B cell (primary cell): Measurements from ENCODE around the gene SAMD4B. TPM values are rescaled to one million over a fixed set of nuclear protein-coding genes. Genes with fewer than 3 reads are reported as not detected.

ENCODE experiments used
- ATAC-seq: fragments of 200-7000 bp; cut with Tn5 transposase; one replicate; pipeline ENCODE4 v1.10.0; 2021; ENCODE audit warnings: low read depth, mild to moderate bottlenecking, moderate number of reproducible peaks, moderate library complexity
- CTCF ChIA-PET: fragments of 350-600 bp; sonication (Branson Sonifier 250); formaldehyde crosslinking; loops from one replicate; lab custom pipeline; 2021; ENCODE audit warnings: antibody characterized with exemption, inconsistent platforms; lab: Charles Lee
- POLR2A ChIA-PET: fragments of 350-600 bp; sonication (Branson Sonifier 250); formaldehyde crosslinking; loops from one replicate; lab custom pipeline; 2021; ENCODE audit warnings: antibody characterized with exemption; lab: Charles Lee
- DNase-seq: peaks from one replicate; pipeline ENCODE4 v3.0.0; 2013
- H2AFZ ChIP-seq: 2 replicates; pipeline ENCODE4 v1.6.1; 2012; ENCODE audit warnings: mild to moderate bottlenecking, low read depth, low read length; ENCODE audit not compliant: insufficient read depth, poor library complexity, severe bottlenecking
- H3K27ac ChIP-seq, 2 donors: 1 replicate in 1 of 2; 2 replicates in 1 of 2; pipeline ENCODE4 v1.5.1; 2012 to 2013; ENCODE audit warnings: low read length in 2 of 2, mild to moderate bottlenecking in 2 of 2, moderate library complexity in 1 of 2
- H3K27me3 ChIP-seq, 4 experiments: fragments of 200-600 bp in 1 of 4; sonication (generic) in 1 of 4; replicated peaks in 1 of 4; 1 replicate in 2 of 4; 2 replicates in 2 of 4; pipeline versions ENCODE4 v1.6.1 to v1.7.0; 2013 to 2016; ENCODE audit warnings: low read length in 3 of 4, mild to moderate bottlenecking in 2 of 4, mixed read lengths in 1 of 4, moderate library complexity in 1 of 4; ENCODE audit not compliant: insufficient read depth in 4 of 4, control insufficient read depth in 3 of 4; ENCODE audit errors: control extremely low read depth in 1 of 4
- H3K36me3 ChIP-seq, 2 experiments: replicated peaks in 1 of 2; 1 replicate in 1 of 2; 2 replicates in 1 of 2; pipeline versions ENCODE4 v1.6.1 to v1.7.1; 2013; ENCODE audit warnings: low read length in 1 of 2; ENCODE audit not compliant: insufficient read depth in 2 of 2, control insufficient read depth in 1 of 2; ENCODE audit errors: control extremely low read depth in 1 of 2, extremely low read depth in 1 of 2
- H3K4me1 ChIP-seq, 2 donors: fragments of 200-600 bp in 1 of 2; sonication (generic) in 1 of 2; 1 replicate in 1 of 2; 2 replicates in 1 of 2; pipeline versions ENCODE4 v1.5.1 to v1.6.1; 2013 to 2017; ENCODE audit warnings: low read length in 2 of 2; ENCODE audit not compliant: control insufficient read depth in 2 of 2, insufficient read depth in 2 of 2
- H3K4me2 ChIP-seq: replicated peaks from 2 replicates; pipeline ENCODE3; 2012; ENCODE audit warnings: mild to moderate bottlenecking, low read depth, low read length; ENCODE audit not compliant: poor library complexity, severe bottlenecking
- H3K4me3 ChIP-seq, 5 experiments: fragments of 200-600 bp in 1 of 5; sonication (generic) in 1 of 5; 1 replicate in 3 of 5; 2 replicates in 2 of 5; pipeline versions ENCODE4 v1.5.1 to v1.7.0; 2011 to 2016; ENCODE audit warnings: low read length in 4 of 5, mild to moderate bottlenecking in 4 of 5, low read depth in 2 of 5, control low read depth in 1 of 5, moderate library complexity in 1 of 5; ENCODE audit not compliant: insufficient read depth in 1 of 5; ENCODE audit errors: control extremely low read depth in 1 of 5, extremely low read depth in 1 of 5
- H3K79me2 ChIP-seq: fragments of 200-600 bp; sonication (generic); one replicate; pipeline ENCODE4 v1.6.0; 2016; ENCODE audit warnings: low read length; ENCODE audit not compliant: control insufficient read depth, insufficient read depth
- H3K9ac ChIP-seq: fragments of 200-600 bp; sonication (generic); 2 replicates; pipeline ENCODE4 v1.6.1; 2017; ENCODE audit warnings: mild to moderate bottlenecking, low read length, moderate library complexity
- H3K9me3 ChIP-seq, 3 donors: one replicate each; pipeline versions ENCODE4 v1.6.1 to v1.7.1; 2013; ENCODE audit warnings: low read length in 2 of 3; ENCODE audit not compliant: control insufficient read depth in 2 of 3, insufficient read depth in 1 of 3; ENCODE audit errors: control extremely low read depth in 1 of 3
- H4K20me1 ChIP-seq: 2 replicates; pipeline ENCODE4 v1.6.0; 2012; ENCODE audit warnings: mild to moderate bottlenecking, low read length; ENCODE audit not compliant: insufficient read depth, control insufficient read depth, poor library complexity, severe bottlenecking
- H3K27ac Mint-ChIP-seq: one replicate; pipeline ENCODE4 v1.8.0; 2021; ENCODE audit warnings: mixed read lengths
- H3K27me3 Mint-ChIP-seq: one replicate; pipeline ENCODE4 v1.8.0; 2021; ENCODE audit warnings: mixed read lengths
- H3K4me1 Mint-ChIP-seq: one replicate; pipeline ENCODE4 v1.8.0; 2021; ENCODE audit warnings: mixed read lengths
- H3K4me3 Mint-ChIP-seq: one replicate; pipeline ENCODE4 v1.8.0; 2021; ENCODE audit warnings: mixed read lengths
- H3K9me3 Mint-ChIP-seq: one replicate; pipeline ENCODE4 v1.8.0; 2022; ENCODE audit warnings: mixed read lengths; ENCODE audit not compliant: insufficient read depth
- EZH2 ChIP-seq: IDR thresholded peaks from 2 replicates; pipeline ENCODE4 v1.6.1; 2012; ENCODE audit warnings: borderline replicate concordance, low read depth, mild to moderate bottlenecking, moderate library complexity, low read length; ENCODE audit not compliant: insufficient read depth, poor library complexity, severe bottlenecking
- WGBS: methylation state at CpG from one replicate; pipeline ENCODE4 v1.1.5; 2013; ENCODE audit warnings: missing lambda C conversion rate; ENCODE audit not compliant: insufficient coverage; 5-methylcytosine and 5-hydroxymethylcytosine counted together
- intact Hi-C: fragments of 100-400 bp; cut with micrococcal nuclease; formaldehyde crosslinking; loops from one replicate; pipeline ENCODE4 v1.10.0; 2022
- polyA plus RNA-seq: library from polyadenylated mRNA; depleted of rRNA; stranded (reverse); fragments of >200 nt; gene quantifications from 2 replicates; pipeline ENCODE4 v1.2.3, GENCODE V29; 2012
- total RNA-seq, 2 donors: library from RNA; stranded (reverse); fragments of 120-200 nt in 1 of 2; gene quantifications; 1 replicate in 1 of 2; 2 replicates in 1 of 2; pipeline versions ENCODE4 v1.2.3 to v1.2.4, GENCODE V29; 2013 to 2022
- TF ChIP-seq, protein P1 (sequence below): fragments of 200-600 bp; IDR thresholded peaks from one replicate; pipeline ENCODE4 v1.8.0; 2022; ENCODE audit warnings: antibody characterized with exemption, mild to moderate bottlenecking

Gene SAMD4B
- total and polyA plus RNA-seq, 2 donors (not counting 1 experiment from before 2014, with no cell fraction given) = 87.3 to 90.0 TPM

DNA sequence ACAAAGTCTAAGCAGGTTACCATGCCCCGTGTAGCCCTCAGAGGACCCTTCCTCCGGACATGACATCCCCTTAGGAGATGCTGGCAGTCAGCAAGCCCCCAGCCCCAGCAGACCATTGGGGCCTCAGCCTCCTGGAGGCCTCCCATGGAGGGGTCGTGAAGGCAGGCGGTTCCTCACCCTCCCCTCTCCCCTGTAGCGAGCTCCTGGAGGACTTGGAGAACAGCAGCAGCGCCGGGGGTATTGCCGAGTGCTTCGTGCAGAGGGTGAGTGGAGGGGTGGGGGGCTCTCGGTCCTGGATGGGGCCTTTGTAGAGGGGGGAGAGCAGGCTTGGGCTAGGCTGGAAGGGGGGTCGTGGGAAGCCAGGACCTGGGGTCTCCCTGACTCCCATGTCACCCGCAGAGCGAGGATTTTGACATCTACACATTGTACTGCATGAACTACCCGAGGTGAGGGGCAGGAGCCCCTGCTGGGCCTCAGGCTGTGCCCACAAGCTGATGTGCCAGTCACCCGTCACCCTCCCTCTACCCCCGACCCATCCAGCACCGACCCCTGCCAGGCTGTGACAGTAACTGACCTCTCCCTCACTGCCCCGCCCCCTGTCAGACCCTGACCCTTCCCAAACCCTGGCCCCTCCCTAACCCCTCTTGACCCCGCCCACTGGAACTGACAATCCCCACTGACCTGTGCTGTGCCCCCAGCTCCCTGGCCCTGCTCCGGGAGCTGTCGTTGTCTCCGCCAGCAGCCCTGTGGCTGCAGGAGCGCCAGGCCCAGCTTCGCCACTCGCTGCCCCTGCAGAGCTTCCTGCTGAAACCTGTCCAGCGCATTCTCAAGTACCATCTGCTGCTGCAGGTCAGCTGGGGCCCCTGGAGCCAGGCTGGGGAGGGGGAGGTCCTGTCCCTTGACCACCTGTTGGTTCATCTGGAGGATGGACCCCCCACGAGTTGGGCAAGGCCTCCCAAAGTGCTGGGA, 74.2 kb downstream of the SAMD4B start:
- Histone ChIP-seq H2AFZ (no peak overlapping the region), H3K4me2 (no peak overlapping the region), H3K9ac (no peak overlapping the region), H3K27ac (peak overlapping the region in 1 of 2 donors; percentile 26), H3K79me2 (peaks cover 5% of the 10 kb centered on the region), H3K4me1 (peaks cover 11 to 17% of the 10 kb centered on the region in 2 donors), H3K36me3 (peaks cover 0 to 25% of the 10 kb centered on the region in 2 experiments), H3K4me3 (no peak overlapping the region), H3K27me3 (no peaks in the 10 kb centered on the region), H3K9me3 (peaks cover 0 to 2% (median 0%) of the 10 kb centered on the region in 3 donors), H4K20me1 (no peaks in the 10 kb centered on the region)
- CTCF ChIA-PET = interaction anchor here (1.1 to 3.2 kb wide), 3 partner anchors 18 to 256 kb away, joined by 4 to 11 read pairs (median 4); no protein-coding TSS in a partner anchor
- TF ChIP-seq, protein P1, sequence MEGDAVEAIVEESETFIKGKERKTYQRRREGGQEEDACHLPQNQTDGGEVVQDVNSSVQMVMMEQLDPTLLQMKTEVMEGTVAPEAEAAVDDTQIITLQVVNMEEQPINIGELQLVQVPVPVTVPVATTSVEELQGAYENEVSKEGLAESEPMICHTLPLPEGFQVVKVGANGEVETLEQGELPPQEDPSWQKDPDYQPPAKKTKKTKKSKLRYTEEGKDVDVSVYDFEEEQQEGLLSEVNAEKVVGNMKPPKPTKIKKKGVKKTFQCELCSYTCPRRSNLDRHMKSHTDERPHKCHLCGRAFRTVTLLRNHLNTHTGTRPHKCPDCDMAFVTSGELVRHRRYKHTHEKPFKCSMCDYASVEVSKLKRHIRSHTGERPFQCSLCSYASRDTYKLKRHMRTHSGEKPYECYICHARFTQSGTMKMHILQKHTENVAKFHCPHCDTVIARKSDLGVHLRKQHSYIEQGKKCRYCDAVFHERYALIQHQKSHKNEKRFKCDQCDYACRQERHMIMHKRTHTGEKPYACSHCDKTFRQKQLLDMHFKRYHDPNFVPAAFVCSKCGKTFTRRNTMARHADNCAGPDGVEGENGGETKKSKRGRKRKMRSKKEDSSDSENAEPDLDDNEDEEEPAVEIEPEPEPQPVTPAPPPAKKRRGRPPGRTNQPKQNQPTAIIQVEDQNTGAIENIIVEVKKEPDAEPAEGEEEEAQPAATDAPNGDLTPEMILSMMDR = no peak
- no peak for TF ChIP-seq EZH2
- no peaks in the 10 kb centered on the region for H3K9me3 Mint-ChIP-seq
- intact Hi-C loops = no loop called here
- POLR2A ChIA-PET = interaction anchor here (0.6 to 2.5 kb wide), 4 partner anchors 12 to 20 kb away, joined by 3 to 7 read pairs (median 6); partner anchors contain the start of gene RPS16
- DNase-seq (no peak), ATAC-seq (no peak)
- WGBS = 96% methylated on average over 19 of the region's 27 CpGs
- H3K27me3 Mint-ChIP-seq = no peaks in the 10 kb centered on the region
- no peak overlapping the region for H3K4me3 Mint-ChIP-seq
- H3K27ac Mint-ChIP-seq = no peak overlapping the region
- peaks cover 30% of the 10 kb centered on the region for H3K4me1 Mint-ChIP-seq
